Panc1 (cell line): ENCODE data around the gene SKI.

Experiments used
- CTCF ChIP-seq: fragments of 450-650 bp; IDR thresholded peaks from 2 replicates; pipeline ENCODE4 v1.5.1; 2017; ENCODE audit warnings: mild to moderate bottlenecking
- POLR2AphosphoS5 ChIP-seq: IDR thresholded peaks from 2 replicates; pipeline ENCODE4 v1.6.1; 2012; ENCODE audit warnings: mild to moderate bottlenecking, low read depth, low read length, moderate library complexity

GRCh38 chr1:2201062-2201461 is 27.1 kb upstream of the SKI start:
- no peak for TF ChIP-seq CTCF
- no peak for TF ChIP-seq POLR2AphosphoS5
